Central memory CD4-positive, alpha-beta T cell (primary cell): ENCODE results near the gene RNF223.
"Not testable (repeated sequence)": the region's sequence is repeated elsewhere in the genome, so short reads cannot be mapped to it uniquely, and the experiment has no call there.

Experiments
- DNase-seq: peaks from one replicate; pipeline ENCODE4 v3.0.0; 2022

The RNF223 gene

DNA sequence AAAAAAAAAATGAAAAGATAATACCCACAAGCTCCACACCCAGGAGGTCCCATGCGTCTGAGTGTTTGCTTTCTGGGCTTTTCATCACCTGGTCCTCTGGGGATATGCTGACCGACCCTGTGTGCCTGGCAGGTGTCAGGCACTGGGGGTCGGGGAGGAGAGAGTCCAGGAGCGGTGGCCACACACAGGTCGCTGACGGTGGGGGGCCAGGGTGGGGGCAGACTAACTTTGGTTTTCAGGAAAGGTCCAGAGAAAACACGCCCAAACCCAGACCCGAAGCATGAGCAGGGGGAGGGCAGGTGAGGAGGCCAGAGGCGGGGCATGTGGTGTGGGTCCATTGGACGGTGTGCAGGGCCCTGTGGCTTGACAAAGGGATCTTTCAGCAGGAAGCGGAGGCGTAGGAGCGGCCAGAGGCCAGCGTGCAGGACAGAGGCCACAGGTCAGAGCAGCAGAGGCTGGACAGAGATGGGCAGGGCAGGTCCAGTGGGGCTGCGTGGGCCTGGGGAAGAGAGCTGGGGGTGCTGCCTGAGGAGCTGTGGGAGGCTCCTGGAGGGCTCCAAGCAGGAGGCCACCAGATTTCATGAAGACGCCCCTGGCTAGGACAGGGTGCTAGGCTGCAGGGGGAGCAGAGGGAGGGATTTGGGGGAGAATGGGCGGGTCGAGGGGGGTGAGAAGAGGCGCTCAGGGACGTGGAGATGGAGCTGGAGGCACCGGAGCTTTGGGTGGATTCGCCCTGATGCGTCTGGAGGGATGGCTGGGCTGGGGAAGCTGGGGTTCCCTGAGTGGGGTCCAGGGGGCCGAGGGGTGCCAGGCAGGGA lies 15.8 kb downstream of the RNF223 start:
- DNase-seq, result no peak

DNA sequence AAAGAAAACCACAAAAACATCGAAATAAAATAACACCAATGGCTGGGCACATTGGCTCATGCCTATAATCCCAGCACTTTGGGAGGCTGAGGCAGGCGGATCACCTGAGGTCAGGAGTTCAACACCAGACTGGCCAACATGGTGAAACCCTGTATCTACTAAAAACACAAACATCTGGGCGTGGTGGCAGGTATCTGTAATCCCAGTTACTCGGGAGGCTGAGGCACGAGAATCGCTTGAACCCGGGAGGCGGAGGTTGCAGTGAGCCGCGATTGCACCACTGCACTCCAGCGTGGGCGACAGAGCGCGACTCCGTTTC lies 16.4 kb downstream of the RNF223 start:
- DNase-seq, result not testable (repeated sequence)

DNA sequence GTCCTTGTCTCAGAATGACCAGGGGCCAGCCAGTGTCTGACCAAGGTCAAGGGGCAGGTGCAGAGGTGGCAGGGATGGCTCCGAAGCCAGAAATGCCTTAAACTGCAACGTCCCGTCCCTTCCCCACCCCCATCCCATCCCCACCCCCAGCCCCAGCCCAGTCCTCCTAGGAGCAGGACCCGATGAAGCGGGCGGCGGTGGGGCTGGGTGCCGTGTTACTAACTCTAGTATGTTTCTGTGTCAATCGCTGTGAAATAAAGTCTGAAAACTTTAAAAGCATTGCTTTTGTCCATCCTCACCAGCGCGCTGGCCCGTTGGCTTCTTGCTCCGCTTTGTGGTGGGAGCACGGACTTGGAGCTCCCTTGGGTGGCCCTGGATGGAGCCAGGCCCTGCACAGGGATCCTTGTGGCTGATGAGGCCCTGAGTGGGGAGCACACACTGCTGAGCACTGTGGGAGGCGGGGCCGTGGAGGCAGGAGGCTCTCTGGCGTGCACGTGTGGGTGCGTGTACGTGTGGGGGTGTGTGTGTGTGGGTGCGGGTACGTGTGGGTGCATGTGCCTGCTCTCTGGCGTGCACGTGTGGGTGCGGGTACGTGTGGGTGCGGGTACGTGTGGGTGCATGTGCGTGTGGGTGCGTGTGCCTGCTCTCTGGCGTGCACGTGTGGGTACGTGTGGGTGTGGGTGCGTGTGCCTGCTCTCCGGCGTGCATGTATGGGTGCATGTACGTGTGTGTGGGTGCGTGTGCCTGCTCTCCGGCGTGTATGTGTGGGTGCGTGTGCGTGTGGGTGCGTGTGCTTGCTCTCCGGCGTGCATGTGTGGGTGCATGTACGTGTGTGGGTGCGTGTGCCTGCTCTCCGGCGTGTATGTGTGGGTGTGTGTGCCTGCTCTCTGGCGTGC lies 18.0 kb downstream of the RNF223 start:
- no peak for DNase-seq

DNA sequence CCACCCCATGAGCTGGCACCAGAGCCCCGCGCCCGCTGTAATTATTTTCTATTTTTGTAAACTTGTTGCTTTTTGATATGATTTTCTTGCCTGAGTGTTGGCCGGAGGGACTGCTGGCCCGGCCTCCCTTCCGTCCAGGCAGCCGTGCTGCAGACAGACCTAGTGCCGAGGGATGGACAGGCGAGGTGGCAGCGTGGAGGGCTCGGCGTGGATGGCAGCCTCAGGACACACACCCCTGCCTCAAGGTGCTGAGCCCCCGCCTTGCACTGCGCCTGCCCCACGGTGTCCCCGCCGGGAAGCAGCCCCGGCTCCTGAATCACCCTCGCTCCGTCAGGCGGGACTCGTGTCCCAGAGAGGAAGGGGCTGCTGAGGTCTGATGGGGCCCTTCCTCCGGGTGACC lies 19.1 kb downstream of the RNF223 start:
- no peak for DNase-seq

DNA sequence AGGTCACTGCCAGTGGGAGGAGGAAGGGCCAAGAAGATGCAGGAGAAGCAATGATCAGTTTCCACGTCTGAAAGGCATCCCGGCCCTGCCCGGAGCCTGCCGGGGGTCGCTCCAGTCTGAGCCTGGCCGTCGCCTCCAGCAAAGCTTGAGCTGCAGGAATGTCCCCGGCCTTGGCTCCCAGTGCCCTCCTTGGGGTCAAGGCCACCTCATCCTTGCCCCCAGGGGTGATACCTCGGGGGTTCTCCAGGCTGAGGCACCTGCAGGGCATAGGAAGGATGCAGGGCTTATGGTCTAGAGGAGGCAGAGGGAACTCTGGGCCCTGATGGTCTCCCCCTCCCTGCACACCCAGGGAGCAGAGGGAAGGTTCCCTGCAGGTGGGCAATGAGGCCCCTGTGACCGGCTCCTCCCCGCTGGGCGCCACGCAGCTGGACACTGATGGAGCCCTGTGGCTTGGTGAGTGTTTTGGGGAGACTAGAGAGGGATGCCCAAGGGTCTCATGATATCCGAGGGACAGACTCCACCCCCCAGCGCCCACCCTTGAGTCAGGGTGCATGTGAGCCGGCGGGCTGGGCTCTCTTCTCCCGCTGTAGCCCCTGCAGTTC lies 19.9 kb downstream of the RNF223 start:
- no peak for DNase-seq

DNA sequence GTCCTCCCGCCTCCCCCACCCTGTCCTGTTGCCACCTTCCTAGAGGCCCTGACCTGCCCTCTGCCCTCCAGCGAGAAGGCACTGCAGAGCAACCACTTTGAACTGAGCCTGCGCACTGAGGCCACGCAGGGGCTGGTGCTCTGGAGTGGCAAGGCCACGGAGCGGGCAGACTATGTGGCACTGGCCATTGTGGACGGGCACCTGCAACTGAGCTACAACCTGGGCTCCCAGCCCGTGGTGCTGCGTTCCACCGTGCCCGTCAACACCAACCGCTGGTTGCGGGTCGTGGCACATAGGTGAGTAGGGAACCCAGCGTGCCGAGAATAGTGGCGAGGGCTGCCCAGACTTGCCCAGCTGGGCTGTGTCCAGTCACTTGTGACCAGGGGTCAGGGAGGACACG lies 20.4 kb downstream of the RNF223 start:
- DNase-seq, result no peak

DNA sequence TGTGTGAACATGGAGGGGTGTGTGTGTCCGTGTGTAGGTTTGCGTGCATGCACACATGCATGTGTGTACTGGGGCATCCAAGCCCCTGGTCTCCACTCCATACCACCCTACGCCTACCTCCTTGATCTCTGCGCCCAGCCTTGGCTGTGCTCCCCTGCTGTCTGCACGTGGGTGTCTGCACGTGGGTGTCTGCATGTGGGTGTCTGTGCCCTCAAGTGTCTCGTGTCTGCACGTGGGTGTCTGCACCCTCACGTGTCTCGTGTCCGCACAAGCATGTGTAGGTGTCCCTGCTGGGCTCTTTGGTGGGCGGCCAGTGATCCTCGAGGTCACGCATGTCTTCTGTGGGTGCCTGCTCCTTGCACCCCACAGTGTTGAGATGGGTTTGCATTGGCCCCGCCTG lies 21.1 kb downstream of the RNF223 start:
- no peak for DNase-seq

DNA sequence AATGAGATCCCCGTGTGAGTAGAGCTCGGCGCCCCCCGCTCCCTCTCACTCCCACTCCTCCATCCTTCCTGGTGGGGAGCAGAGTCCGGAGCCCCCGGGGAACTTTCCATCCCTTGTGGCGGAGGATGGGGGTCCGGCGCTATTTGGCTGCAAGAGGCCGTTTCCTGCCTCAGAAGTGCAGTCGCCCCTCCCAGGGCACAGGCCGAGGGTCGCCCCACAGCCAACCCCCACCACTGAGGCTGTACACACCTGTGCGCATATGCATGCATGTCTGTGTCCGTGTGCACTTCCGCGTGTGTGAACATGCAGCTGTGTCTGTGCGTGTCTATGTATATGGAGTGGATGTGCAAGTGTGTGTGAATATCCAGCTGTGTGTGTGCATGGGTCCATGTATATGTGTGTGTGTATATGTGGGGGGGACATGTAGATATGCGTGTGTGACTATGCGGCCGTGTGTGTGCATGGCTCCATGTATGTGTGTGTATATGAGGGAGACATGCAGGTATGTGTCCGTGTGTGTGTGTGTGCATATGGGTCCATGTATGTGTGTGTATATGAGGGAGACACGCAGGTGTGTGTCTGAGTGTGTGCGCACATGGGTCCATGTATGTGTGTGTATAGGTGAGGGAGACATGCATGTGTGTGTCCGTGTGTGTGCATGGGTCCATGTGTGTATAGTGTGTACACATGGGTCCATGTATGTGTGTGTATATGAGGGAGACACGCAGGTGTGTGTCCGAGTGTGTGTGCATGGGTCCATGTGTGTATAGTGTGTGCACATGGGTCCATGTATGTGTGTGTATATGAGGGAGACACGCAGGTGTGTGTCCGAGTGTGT lies 21.9 kb downstream of the RNF223 start:
- DNase-seq, result no peak

DNA sequence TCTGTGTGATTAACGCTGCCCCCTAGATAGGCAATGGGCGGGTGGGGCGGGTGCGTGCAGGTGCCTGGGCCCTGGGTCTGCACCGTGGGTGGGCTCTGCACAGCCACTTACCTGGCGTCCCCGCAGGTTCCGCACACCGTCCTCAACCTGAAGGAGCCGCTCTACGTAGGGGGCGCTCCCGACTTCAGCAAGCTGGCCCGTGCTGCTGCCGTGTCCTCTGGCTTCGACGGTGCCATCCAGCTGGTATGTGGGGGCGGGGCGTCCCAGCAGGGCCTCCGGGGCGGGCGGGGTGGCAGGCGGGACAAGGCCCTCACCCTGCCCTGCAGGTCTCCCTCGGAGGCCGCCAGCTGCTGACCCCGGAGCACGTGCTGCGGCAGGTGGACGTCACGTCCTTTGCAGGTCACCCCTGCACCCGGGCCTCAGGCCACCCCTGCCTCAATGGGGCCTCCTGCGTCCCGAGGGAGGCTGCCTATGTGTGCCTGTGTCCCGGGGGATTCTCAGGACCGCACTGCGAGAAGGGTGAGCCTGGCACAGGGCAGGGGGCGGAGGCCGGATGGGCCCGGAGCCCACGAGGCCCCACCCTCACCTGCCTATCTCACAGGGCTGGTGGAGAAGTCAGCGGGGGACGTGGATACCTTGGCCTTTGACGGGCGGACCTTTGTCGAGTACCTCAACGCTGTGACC lies 22.8 kb downstream of the RNF223 start:
- DNase-seq, result no peak

DNA sequence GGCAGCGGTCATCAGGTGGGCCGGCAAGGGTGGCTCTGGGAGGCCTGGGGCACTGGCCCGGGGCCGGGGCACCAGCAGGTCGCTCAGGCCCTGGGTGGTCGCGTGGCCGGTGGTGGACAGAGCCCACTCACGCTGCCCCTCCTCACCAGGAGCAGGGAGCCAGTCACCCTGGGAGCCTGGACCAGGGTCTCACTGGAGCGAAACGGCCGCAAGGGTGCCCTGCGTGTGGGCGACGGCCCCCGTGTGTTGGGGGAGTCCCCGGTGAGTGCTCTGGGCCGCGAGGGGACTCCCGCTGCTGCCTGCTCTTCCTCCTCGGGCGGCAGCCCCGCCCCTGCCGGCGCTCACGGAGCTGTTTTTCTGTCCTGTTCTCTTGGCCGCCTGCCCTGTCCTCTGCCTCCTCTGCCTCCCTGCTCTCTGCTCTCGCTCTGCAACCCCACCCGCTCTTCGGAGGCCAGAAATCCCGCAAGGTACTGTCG lies 23.5 kb downstream of the RNF223 start:
- no peak for DNase-seq

DNA sequence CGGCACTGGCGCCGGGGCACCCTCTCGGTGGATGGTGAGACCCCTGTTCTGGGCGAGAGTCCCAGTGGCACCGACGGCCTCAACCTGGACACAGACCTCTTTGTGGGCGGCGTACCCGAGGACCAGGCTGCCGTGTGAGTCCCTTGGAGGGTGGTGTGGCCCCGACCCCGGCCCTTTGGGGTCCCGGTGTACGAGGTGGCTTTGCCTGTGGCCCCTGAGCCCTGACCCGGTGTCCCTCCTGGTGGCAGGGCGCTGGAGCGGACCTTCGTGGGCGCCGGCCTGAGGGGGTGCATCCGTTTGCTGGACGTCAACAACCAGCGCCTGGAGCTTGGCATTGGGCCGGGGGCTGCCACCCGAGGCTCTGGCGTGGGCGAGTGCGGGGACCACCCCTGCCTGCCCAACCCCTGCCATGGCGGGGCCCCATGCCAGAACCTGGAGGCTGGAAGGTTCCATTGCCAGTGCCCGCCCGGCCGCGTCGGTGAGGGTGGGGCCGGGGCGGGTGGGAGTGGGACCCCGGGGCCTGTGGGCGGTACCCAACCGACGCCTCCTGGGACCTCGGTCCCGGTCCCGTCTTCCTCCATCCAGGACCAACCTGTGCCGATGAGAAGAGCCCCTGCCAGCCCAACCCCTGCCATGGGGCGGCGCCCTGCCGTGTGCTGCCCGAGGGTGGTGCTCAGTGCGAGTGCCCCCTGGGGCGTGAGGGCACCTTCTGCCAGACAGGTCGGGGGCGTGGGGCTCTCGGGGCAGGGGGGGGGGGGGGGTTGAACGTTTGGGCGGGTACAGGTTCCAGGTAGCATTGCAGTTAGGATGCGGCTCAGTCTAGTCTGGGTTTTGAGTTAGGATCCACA lies 24.6 kb downstream of the RNF223 start:
- DNase-seq, result no peak

DNA sequence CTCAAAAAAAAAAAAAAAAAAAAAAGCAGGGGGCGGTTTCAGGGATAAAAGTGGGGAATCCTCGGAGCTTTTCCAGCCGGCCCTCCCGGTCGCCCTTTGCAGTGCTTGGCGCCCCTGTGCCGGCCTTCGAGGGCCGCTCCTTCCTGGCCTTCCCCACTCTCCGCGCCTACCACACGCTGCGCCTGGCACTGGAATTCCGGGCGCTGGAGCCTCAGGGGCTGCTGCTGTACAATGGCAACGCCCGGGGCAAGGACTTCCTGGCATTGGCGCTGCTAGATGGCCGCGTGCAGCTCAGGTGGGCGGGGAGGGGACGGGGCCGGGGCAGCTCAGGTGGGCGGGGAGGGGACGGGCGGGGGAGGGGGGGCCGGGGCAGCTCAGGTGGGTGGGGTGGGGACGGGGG lies 25.3 kb downstream of the RNF223 start:
- no peak for DNase-seq

DNA sequence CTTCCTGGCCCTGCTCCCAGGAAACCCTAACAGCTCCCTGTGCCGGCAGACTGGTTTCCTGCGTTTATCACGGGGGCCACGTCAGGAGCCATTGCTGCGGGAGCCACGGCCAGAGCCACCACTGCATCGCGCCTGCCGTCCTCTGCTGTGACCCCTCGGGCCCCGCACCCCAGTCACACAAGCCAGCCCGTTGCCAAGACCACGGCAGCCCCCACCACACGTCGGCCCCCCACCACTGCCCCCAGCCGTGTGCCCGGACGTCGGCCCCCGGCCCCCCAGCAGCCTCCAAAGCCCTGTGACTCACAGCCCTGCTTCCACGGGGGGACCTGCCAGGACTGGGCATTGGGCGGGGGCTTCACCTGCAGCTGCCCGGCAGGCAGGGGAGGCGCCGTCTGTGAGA lies 26.1 kb downstream of the RNF223 start:
- no peak for DNase-seq

DNA sequence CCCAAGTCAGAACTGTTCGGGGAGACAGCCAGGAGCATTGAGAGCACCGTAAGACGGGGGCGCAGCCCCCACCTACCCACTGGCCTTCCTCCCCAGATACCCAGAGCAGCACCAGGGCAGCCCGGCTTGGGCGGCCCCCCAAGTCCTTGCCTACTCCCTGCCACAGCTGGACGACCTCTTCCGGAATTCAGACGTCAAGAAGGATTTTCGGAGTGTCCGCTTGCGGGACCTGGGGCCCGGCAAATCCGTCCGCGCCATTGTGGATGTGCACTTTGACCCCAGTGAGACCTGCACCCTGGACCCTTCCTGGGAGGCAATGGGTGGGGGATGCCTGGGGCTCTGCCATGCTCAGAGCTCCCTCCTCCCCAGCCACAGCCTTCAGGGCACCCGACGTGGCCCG lies 26.7 kb downstream of the RNF223 start:
- DNase-seq, result no peak

DNA sequence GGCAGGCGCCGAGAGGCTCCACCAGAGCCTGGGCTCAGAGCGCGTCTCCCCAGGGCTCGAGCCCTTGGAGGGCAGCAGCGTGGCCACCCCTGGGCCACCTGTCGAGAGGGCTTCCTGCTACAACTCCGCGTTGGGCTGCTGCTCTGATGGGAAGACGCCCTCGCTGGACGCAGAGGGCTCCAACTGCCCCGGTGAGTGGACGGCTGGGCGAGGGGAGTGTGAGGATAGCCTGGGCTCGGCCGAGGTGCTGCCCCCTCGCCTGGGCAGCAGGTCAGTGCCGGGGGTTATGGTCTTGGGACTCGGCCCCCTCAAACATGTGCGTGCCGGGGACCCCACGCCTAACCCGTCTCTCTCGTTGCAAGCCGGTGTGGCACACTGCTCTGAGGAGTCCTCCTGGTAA lies 27.3 kb downstream of the RNF223 start:
- no peak for DNase-seq

DNA sequence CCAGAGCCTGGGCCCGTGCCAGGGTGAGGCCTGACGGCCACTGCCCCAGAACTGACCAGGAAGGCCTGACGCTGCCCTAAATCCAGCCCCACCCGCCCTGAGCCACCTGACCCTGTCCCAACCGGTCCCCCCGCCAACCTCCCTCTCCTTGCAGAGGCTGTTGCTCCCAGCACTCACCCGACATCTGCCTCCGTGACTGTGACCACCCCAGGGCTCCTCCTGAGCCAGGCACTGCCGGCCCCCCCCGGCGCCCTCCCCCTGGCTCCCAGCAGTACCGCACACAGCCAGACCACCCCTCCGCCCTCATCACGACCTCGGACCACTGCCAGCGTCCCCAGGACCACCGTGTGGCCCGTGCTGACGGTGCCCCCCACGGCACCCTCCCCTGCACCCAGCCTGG lies 27.9 kb downstream of the RNF223 start:
- DNase-seq, result no peak

DNA sequence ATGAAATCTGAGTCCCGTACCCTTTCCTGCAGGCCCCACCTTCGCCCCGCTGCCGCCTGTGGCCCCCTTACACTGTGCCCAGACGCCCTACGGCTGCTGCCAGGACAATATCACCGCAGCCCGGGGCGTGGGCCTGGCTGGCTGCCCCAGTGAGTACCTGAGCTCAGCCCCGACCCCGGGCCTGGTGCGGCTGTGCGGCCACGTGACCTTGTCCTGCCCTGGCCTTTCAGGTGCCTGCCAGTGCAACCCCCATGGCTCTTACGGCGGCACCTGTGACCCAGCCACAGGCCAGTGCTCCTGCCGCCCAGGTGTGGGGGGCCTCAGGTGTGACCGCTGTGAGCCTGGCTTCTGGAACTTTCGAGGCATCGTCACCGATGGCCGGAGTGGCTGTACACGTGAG lies 29.0 kb downstream of the RNF223 start:
- no peak for DNase-seq

DNA sequence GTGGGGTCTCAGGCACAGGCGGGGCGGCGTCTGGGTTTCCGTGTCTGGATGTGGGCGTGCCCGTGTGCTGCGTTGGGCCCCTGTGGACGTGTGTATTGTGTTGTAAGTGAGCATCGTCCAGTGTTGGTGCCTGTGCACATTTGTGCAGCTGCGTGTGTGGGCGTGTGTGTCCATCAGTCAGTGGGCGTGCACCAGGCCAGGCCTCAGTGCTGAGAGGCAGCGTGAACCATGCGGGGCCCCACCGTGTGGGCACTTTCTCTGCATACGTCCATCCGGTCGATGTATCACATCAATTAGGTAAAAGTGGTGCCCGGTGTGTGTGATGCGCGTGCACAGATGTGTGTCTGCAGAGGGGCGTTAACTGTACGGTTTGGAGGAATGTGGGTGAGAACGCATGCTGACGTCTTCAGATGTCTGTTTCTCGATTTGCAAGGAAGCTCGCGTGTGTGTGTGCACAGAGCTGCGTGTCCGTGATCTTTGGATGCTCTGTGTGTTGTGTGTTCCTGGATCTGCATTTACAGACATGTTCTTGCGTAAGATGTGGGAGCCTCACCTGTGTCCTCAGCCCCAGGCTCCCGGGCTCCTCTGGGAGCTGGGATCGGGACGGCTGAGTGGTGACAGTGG lies 29.5 kb downstream of the RNF223 start:
- DNase-seq, result no peak

DNA sequence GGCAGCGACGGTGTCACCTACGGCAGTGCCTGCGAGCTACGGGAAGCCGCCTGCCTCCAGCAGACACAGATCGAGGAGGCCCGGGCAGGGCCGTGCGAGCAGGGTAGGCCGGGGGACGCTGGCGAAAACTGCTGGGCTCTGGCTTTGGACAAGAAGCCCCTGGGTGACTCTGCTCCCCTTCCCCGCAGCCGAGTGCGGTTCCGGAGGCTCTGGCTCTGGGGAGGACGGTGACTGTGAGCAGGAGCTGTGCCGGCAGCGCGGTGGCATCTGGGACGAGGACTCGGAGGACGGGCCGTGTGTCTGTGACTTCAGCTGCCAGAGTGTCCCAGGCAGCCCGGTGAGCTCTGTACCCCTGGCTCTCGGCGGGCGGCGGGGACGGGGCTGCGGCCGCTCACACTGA lies 30.2 kb downstream of the RNF223 start:
- no peak for DNase-seq

DNA sequence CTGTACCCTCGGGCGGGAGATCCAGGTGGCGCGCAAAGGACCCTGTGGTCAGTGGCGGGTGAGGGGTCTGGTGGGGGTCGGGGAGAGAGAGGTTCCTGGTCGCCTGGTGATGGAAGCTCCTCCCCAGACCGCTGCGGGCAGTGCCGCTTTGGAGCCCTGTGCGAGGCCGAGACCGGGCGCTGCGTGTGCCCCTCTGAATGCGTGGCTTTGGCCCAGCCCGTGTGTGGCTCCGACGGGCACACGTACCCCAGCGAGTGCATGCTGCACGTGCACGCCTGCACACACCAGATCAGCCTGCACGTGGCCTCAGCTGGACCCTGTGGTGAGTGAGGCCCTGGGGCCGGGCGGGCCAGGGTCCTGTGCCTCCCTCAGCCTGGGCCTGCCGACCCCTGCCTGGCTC lies 30.7 kb downstream of the RNF223 start:
- DNase-seq, result no peak

DNA sequence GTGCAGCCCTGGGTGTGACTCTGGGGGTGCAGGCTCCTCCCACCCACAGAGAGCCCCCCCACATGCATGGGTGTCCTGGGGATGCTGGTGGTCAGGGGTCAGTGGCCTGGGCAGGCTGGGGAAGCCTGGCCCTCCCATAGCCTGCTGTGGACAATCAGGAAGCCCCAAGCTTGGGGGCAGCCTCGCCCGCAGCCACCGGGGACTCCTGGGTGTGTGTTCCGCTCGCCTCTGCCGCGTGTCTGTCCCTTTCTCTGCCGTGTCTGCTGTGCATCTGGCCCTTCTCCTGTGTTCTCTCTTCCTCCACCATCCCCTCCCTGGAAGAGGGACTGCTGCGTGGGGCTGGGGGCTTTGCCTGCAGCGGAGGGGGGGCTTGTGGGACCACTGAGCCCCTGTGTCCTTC lies 31.3 kb downstream of the RNF223 start:
- DNase-seq, result no peak
